Measurements from ENCODE around the gene SWAP70.

- TF ChIP-seq ZNF274 (IDR thresholded peaks at IDR 0.05; ENCODE audit: low read depth, low read length) (no peak), YY1 (IDR thresholded peaks at IDR 0.05; ENCODE audit: insufficient read depth, insufficient read length) (no peak), SUZ12 (IDR thresholded peaks at IDR 0.05; ENCODE audit: extremely low read depth, insufficient read depth, insufficient read length) (no peak)
Observed at GRCh38 chr11:9672918-9673317, 9.0 kb downstream of the SWAP70 start.
